HG03565 (cell line): ENCODE data around the gene HECW1.
"Not testable (repeated sequence)": the region's sequence is repeated elsewhere in the genome, so short reads cannot be mapped to it uniquely, and the experiment has no call there.

Experiments used
- ATAC-seq: cut with Tn5 transposase; IDR thresholded peaks from one replicate; pipeline ENCODE4 v1.9.1; 2021; ENCODE audit warnings: mild to moderate bottlenecking, moderate library complexity; ENCODE audit not compliant: unreplicated experiment

The HECW1 gene

GRCh38 chr7:43201912-43202311 lies 89.5 kb downstream of the HECW1 start:
- ATAC-seq: no peak

DNA sequence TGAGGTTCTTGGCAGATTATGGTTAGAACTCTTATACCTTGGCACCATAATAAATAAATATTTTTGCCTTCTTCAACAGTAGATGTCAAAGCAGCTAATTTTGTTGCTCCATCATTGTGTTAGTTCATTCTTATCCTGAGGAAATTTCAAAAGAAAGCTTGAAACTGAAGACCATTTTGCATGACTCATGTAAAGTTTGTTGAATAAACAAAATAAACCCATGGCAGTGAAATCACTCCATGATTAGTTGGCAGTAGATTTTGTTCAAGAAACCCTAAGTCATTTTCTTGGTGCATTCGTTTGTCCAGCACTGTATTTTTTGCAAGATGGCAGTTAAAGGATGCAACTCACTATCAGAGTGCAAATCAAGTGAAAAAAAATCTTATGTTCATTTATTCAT lies 91.6 kb downstream of the HECW1 start:
- ATAC-seq: no peak

DNA sequence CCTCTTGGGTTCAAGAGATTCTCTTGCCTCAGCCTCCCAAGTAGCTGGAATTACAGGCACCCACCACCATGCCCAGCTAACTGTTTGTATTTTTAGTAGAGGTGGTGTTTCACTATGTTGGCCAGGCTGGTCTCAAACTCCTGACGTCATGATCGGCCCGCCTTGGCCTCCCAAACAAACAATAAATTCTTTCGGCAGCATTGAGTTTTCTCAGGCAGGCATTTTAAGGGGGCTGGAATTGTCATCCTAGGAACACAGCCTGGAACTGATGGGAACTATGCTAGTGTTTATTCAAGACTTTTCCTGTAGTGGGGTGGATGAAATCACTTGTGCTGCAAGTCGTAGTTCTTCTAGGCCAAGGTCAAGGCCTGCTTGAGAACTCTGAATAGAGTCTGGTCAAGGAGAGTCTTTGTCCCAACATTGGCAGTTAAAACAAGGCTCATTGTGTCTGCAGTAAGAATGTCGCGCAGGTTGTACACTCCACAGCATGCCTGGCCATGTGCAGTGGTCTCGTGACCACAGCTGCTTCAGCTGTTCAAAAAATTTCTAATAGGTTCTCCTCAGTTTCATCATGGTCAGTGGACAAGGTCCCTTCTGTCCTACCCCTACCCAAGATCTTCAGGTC lies 92.8 kb downstream of the HECW1 start:
- no peak for ATAC-seq

DNA sequence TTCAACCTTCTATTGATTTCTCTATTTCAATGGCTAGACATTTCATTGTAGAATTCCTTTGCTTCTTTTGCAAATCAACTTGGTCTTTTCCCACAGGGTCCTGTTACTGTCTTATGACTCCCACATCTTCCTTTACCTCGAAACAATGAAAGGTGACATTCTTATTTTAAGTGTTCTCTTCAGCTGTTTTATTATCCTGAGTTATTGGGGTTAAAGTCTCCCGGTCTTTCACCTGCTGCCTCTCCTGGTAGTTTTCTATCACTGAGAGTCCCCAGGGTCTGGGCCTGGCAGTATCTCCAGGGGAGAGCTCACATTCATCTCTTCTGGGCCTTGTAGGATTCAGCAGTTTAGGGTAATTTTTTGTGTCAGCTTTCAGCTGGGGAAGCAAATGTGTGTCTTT lies 95.8 kb downstream of the HECW1 start:
- ATAC-seq: no peak

- ATAC-seq: not testable (repeated sequence)
These were observed 98.1 kb downstream of the HECW1 start for GRCh38 chr7:43210539-43210938.

GRCh38 chr7:43211286-43211685 lies 98.8 kb downstream of the HECW1 start:
- no peak for ATAC-seq

GRCh38 chr7:43211693-43212092 lies 99.2 kb downstream of the HECW1 start:
- ATAC-seq: no peak

DNA sequence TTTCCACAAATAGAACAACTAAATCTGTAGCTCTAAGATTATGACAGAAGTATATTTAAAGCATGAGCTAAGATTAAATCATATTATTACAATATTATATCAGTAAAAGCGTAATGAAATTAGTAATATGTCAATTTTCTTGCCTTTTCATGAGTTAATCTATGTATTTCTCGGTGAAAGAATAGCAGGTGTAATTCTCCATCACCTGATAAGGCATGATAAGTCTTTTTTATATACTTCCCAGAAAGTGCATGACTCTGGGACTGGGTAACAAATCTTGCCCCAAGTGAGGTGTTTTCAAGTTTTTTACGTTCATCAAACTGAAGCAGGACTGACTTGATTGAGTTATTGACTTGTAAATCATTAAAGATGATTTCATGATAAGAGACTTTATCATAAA lies 100.5 kb downstream of the HECW1 start:
- no peak for ATAC-seq

DNA sequence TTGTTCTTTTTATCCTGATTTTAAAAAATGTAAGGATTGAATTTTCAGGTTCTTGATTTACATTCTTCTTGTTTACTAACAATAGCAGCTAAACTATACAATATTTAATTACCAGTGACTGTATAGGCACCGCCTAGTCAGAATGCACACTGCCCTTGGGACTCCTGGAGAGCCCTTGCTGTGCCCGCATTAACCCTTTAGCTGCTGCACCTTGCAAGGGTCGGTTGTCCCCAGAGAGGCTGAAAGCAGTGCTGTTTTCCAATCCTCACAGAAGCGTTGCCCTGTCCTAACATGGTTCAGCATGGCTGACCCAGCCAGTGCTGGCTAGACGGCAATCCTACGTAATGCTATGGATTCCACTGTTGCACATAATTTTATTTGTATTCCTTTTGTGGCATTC lies 102.6 kb downstream of the HECW1 start:
- no peak for ATAC-seq

GRCh38 chr7:43217055-43217454 lies 104.6 kb downstream of the HECW1 start:
- ATAC-seq: no peak

GRCh38 chr7:43218901-43219300 lies 106.5 kb downstream of the HECW1 start:
- ATAC-seq: not testable (repeated sequence)

GRCh38 chr7:43220250-43220649 lies 107.8 kb downstream of the HECW1 start:
- no peak for ATAC-seq

DNA sequence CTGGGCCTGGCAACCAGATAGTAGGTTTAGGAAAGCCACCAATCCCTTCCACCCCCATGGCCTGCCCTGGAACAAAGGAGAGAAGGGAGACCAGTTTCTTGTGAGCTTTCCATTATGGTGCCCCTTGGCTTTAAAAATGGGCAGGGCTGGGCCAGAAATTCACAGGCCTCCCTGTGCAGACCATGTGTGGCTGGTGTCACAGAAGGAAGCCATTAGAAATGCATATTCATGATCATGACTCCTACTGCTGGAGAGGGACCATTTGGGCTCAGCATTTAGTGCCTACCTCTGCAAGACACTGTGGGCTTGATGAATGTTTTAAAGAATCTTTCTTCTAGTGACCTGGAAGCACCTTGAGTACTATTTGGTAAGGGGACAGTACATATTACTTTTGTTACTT lies 108.3 kb downstream of the HECW1 start:
- ATAC-seq: no peak

GRCh38 chr7:43229801-43230200 lies 117.4 kb downstream of the HECW1 start:
- ATAC-seq: no peak

- no peak for ATAC-seq
These were observed 119.9 kb downstream of the HECW1 start for GRCh38 chr7:43232366-43232765.

DNA sequence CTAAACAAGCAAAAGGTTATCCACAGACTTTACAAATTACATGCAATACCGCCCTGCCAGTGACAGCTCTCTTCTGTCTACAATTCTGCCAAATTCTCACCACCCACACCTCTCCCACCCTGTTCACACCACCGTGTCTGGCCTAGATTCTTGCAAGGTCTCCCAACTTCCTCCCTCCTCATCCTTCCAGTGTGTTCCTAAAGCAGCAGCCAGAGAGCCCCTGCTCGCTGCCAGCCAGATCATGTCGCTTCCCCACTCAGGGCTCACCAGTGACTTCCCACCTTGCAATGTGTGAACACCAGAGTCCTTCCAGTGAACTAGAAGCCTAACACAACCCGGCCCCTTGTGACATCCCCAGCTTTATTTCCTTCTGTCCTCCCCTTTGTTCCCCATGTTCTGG lies 121.6 kb downstream of the HECW1 start:
- ATAC-seq: no peak

DNA sequence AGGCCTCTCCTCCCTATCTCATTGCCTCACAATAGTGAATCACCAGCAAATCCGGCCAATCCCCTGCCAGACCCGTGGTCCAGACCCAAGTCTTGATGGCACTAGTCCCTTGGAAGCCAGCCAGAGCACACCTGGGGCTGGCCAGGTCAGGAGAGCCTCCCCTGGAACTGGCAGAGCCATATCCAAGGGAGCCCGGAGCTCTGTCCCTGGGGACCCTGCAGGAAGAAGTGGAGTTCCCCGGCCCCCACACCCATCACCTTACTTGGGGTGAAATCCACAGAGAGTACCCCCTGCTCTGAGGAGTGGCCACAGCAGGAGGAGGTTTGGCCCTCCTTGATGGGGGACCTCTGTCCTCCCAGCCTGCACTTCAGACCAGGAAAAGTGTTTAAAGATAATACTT lies 122.5 kb downstream of the HECW1 start:
- ATAC-seq: no peak

GRCh38 chr7:43240565-43240964 lies 128.1 kb downstream of the HECW1 start:
- no peak for ATAC-seq

- ATAC-seq: no peak
These were observed 130.3 kb downstream of the HECW1 start for GRCh38 chr7:43242628-43243255.

- no peak for ATAC-seq
These were observed 131.8 kb downstream of the HECW1 start for GRCh38 chr7:43244232-43244631.

GRCh38 chr7:43244784-43245183 lies 132.3 kb downstream of the HECW1 start:
- ATAC-seq: no peak

GRCh38 chr7:43247757-43248156 lies 135.3 kb downstream of the HECW1 start:
- ATAC-seq: no peak

DNA sequence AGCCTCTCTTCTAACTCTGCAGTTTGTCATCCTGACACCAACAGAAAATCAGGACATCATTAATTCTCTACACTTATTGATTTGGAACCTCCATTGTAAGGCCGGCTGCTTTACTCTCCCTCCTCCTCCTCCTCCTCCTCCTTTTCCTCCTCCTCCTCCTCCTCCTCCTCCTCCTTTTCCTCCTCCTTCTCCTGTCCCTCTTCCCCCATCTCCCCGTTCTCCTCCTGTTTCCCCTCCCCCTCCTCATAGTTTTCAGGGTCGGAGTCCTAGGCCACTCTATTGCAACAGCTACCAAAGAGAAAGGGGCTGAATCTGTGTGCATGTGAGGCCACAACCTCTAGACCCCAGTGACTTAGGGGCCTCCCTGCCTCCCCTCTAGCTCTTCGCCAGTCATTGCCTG lies 136.1 kb downstream of the HECW1 start:
- ATAC-seq: no peak
